AG08395 (cell line): Measurements from ENCODE around the gene CCT4.
A peak's percentile ranks its signal among the peaks of the same experiment; 100 is the strongest.
"Not testable (repeated sequence)": the region's sequence is repeated elsewhere in the genome, so short reads cannot be mapped to it uniquely, and the experiment has no call there.

Experiments used
- DNase-seq: peaks from one replicate; pipeline ENCODE4 v3.0.0; 2012; ENCODE audit warnings: mixed read lengths, low spot score

Gene CCT4

DNA sequence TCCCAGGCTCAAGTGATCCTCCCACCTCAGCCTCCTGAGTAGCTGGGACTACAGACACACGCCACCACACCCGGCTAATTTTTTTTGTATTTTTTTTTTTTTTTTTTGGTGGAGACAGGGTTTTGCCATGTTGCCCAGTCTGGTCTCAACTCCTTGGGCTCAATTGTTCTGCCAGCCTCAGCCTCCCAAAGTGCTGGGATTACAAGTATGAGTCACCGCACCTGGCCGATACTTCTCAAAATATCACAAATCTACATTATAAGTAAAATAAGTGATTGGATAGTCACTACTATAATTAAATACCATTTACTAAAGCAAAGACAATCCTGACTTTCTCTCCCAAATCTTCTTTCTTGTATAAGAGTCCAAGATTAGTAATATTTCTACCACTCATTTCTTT lies 9.1 kb downstream of the CCT4 start:
- not testable (repeated sequence) for DNase-seq

DNA sequence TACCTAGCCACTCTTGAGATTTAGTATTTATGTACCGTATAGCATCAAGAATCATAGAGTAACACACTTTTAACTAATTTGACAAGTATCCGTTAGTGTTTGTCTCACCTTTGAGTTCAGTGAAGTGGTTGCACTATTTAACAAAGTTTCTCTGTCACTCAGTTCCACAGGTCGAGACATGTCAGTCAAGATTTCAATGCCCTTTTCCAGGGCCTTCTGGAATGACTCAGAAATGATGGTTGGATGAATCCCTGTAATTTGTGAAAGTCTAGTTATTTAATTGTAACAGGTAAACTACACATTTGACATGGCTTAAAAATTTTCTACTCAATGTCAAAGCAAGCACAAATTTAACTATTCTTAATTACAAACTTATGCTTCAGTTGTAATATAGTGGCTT lies 9.7 kb downstream of the CCT4 start:
- DNase-seq: no peak

DNA sequence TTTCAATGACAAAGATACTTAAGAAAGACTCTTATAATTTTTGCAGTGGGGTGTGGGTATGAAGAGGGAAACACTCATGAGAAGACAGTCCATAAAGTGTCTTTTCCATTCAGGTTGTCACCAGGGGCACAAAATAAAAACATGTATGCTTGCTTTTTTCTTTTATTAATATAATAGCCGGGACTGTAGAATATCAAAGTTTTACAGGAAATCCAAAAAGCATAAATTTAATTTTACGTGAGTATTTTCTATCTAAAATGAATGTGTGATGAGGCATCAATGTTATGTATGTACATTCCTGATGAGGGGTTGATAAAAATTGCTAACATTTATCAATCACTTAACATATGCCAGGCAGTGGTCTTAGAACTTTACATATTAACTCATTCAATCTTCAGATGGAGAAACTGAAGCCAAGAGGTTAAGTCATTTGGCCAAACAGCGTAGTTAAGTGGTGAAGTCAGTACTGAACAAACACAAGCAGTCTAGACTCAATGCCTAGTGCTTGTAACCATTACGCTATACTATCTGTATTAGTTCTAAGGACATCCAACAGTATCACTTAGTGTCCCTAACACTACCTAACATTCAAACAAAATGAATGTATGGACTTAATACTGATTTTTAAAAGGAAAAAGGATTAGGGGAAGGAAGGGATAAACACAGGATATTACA lies 10.7 kb downstream of the CCT4 start:
- DNase-seq: no peak

DNA sequence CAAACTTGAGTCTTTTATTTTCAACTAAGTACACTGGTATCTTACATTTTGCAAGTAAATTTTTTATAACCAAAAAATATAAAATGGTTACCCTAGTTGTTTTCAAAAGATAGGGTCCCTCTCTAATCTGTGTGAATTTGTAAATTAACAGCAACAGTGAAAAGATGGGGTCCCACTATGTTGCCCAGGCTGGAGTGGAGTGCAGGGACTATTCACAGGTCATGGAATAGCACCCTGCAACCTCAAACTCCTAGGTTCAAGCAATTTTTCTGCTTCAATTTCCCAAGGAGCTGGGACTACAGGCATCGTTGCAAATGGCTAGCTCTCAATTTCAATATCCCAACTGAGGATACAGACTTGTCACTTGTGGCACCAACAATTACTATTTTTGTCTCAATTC lies 12.1 kb downstream of the CCT4 start:
- no peak for DNase-seq

- DNase-seq: not testable (repeated sequence)
Measured at GRCh38 chr2:61866482-61867089, 21.9 kb downstream of the CCT4 start.

GRCh38 chr2:61862085-61862484 lies 26.4 kb downstream of the CCT4 start:
- DNase-seq: no peak

GRCh38 chr2:61857224-61857623 lies 31.2 kb downstream of the CCT4 start:
- no peak for DNase-seq

DNA sequence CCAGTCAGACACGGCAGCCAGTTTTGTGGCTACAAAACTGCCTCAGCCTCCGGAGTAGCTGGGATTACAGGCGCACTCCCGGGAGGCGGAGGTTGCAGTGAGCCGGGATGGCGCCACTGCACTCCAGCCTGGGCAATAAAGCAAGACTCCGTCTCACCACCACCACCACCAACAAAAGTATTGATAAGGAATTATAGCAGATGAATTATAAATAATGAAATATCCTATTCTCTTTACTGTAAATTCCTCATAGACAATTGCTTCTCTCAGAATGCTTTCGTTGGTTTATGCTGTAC lies 33.2 kb downstream of the CCT4 start:
- DNase-seq: no peak

DNA sequence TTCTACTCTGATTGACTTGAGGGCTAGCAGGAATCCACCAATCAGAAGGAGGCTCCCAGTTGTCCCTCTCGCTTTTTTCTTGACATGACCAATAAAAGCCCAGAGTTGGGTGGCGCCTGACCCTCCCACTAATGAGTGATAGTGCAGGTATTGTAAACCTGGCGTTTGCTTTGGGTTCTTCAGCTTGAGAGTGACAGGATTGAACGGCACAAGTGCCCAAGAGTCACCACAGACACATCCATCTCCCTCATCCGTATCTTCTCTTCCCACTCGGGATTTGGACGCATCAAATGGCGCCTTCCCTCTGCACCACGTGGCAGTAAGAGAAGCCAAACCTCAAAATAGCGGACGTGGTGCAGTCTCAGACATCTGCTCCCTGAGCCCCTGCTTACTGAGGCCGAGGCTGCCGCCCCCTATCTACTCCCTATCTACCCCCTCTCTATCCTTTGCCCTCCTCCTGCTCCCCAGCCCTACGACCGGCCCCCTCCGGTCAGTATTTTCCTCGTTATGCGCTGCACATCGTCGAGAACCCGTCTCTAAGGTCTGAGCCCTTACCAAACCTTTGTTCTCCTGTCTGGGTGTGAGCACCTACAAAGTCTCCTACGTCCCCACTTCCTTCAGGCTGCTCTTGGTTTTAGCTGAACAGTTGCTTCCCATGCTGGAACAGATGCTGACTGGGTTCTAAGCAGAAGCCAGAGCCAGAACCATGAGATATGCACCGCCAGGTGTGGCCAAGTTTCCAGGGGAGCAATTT lies 33.7 kb downstream of the CCT4 start:
- peak; percentile 98 for DNase-seq

DNA sequence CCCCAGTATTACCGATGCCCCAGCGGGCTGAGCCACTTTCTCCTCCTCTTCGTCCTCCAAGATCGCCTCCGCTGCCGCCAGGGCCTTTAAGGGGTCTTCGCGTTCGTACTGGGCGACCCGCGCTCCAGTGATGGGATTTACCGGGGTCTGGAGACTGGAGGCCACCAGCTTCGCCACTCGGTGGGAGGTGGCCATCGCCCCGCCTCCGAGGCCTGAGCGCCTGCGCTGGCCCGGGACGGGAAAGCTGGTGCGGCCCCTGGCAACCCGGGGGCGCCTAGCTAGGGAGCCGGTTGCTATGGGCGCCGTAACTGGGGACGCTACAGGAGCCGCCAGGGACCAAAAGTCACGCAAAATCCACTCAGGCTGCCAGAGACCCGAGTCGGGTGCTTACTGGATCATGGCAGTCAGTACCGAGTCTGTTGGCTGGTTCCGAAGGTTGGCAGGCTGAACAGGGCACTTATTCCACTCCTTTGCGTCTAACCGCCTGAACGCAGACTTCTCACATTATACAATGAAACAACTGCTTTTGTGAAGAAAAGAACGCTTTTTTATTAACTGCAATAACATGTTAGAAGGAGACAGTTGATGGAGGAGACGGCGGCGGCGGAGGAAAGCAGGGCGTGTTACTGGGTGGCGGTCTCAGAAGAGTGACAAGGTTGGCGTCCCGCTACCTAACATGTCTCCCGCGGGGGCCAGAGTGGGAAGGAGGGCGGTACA lies 34.5 kb downstream of the CCT4 start, which contains the start of gene FAM161A:
Gene FAM161A, minus strand, starts transcription at position 214 of the 717 bp plus-strand sequence. Its CDS starts 19 bp downstream, at position 195.
- peak; percentile 85 for DNase-seq

GRCh38 chr2:61853086-61853846 lies 35.2 kb downstream of the CCT4 start:
- DNase-seq: peak; percentile 72

GRCh38 chr2:61851270-61851669 lies 37.2 kb downstream of the CCT4 start:
- not testable (repeated sequence) for DNase-seq

GRCh38 chr2:61845320-61845719 lies 43.1 kb downstream of the CCT4 start:
- no peak for DNase-seq

GRCh38 chr2:61841286-61841685 lies 47.2 kb downstream of the CCT4 start:
- DNase-seq: no peak

DNA sequence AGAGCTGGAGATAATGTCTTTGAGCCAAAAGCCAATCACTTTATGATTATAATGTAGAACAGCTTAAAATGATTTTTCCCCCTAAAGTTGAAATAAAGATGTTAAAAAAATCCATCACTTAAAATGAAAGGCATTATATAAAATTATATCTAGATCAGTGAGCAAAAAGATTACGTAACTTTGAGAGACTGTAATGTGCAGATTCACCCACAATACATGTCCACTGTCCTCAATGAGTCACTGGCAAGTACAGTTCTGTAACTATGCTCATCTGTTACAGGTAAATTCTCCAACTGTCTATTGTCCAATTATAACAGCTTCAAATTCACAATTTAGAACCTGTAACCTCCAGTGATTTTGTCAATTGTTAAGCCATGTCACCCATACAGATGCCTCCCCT lies 53.6 kb downstream of the CCT4 start:
- peak; percentile 3 for DNase-seq

DNA sequence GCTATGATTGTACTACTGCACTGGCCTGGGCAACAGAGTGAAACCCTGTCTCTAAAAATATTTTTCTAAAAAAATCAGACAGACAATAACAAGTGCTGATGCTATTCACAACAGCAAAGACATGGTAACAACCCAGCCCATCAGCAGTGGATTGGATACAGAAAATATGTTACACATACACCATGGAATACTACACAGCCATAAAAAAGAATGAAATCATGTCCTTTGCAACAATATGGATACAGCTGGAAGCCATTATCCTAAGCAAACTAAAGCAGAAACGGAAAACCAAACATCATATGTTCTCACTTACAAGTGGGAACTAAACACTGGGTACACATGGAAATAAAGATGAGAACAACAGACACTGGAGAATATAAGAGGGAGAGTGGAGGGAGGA lies 54.5 kb downstream of the CCT4 start:
- DNase-seq: no peak

DNA sequence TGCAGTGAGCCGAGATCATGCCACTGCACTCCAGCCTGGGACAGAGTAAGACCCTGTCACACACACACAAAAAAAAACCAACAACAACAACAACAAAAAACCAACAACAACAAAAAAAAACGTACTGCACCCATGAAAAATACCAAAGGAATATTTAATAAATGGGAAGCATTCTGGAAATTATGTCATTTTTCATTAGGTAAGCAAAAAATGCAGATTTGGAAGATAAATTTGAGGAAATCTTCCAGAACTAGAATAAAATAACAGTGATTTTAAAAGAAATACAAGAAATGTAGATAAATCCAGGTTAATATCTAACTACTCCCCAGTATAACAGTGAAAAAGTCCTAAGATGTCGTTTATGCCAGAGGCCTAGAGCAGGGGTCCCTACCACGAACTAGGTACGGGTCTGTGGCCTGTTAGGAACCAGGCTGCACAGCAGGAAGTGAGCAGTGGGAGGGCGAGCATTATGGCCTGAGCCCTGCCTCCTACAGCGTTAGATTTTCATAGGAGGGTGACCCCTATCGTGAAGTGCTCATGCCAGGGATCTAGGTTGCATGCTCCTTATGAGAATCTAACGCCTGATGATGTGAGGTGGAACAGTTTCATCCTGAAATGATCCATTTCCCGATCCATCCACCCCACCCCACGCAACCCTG lies 56.1 kb downstream of the CCT4 start:
- no peak for DNase-seq

GRCh38 chr2:61822255-61822654 lies 66.2 kb downstream of the CCT4 start:
- no peak for DNase-seq
